HG02938 (cell line): ENCODE measurements around the gene SH3RF1.
"Not testable (repeated sequence)": the region's sequence is repeated elsewhere in the genome, so short reads cannot be mapped to it uniquely, and the experiment has no call there.

Source experiments
- ATAC-seq: cut with Tn5 transposase; IDR thresholded peaks from one replicate; pipeline ENCODE4 v1.9.1; 2021; ENCODE audit warnings: mild to moderate bottlenecking, moderate library complexity; ENCODE audit not compliant: unreplicated experiment

The SH3RF1 gene

GRCh38 chr4:169270810-169271691 lies at the start of gene SH3RF1:
SH3RF1 (minus strand) TSS chr4:169270956; CDS start chr4:169269212, 1,744 bp downstream.
- ATAC-seq = peak; percentile 44

GRCh38 chr4:169315530-169316343 lies 45.0 kb upstream of the SH3RF1 start:
- no peak for ATAC-seq

- no peak for ATAC-seq
Observed at GRCh38 chr4:169314906-169315305, 44.1 kb upstream of the SH3RF1 start.

- ATAC-seq = no peak
Observed at GRCh38 chr4:169313732-169314131, 43.0 kb upstream of the SH3RF1 start.

GRCh38 chr4:169312690-169313422 lies 42.1 kb upstream of the SH3RF1 start:
- no peak for ATAC-seq

- ATAC-seq = peak; percentile 86
Observed at GRCh38 chr4:169311643-169312365, 41.0 kb upstream of the SH3RF1 start.

GRCh38 chr4:169309326-169309967 lies 38.7 kb upstream of the SH3RF1 start:
- no peak for ATAC-seq

GRCh38 chr4:169307576-169307975 lies 36.8 kb upstream of the SH3RF1 start:
- ATAC-seq = no peak

GRCh38 chr4:169305651-169306050 lies 34.9 kb upstream of the SH3RF1 start:
- ATAC-seq = no peak

GRCh38 chr4:169305173-169305572 lies 34.4 kb upstream of the SH3RF1 start:
- no peak for ATAC-seq

- ATAC-seq = no peak
Observed at GRCh38 chr4:169295822-169296221, 25.1 kb upstream of the SH3RF1 start.

- peak; percentile 89 for ATAC-seq
Observed at GRCh38 chr4:169293343-169294176, 22.8 kb upstream of the SH3RF1 start.

- not testable (repeated sequence) for ATAC-seq
Observed at GRCh38 chr4:169287983-169288382, 17.2 kb upstream of the SH3RF1 start.

- no peak for ATAC-seq
Observed at GRCh38 chr4:169286562-169287301, 16.0 kb upstream of the SH3RF1 start.

GRCh38 chr4:169283114-169283509 lies 12.4 kb upstream of the SH3RF1 start:
- ATAC-seq = no peak

- ATAC-seq = no peak
Observed at GRCh38 chr4:169282429-169283113, 11.8 kb upstream of the SH3RF1 start.

- ATAC-seq = no peak
Observed at GRCh38 chr4:169279108-169279507, 8.4 kb upstream of the SH3RF1 start.

GRCh38 chr4:169278624-169279023 lies 7.9 kb upstream of the SH3RF1 start:
- no peak for ATAC-seq
